Measurements from ENCODE around the gene HAO1.

GRCh38 chr20:7911586-7912330 is 28.5 kb downstream of the HAO1 start:
- TF ChIP-seq, protein P1, sequence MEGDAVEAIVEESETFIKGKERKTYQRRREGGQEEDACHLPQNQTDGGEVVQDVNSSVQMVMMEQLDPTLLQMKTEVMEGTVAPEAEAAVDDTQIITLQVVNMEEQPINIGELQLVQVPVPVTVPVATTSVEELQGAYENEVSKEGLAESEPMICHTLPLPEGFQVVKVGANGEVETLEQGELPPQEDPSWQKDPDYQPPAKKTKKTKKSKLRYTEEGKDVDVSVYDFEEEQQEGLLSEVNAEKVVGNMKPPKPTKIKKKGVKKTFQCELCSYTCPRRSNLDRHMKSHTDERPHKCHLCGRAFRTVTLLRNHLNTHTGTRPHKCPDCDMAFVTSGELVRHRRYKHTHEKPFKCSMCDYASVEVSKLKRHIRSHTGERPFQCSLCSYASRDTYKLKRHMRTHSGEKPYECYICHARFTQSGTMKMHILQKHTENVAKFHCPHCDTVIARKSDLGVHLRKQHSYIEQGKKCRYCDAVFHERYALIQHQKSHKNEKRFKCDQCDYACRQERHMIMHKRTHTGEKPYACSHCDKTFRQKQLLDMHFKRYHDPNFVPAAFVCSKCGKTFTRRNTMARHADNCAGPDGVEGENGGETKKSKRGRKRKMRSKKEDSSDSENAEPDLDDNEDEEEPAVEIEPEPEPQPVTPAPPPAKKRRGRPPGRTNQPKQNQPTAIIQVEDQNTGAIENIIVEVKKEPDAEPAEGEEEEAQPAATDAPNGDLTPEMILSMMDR (IDR thresholded peaks at IDR 0.05): no peak
- TF ChIP-seq EP300 (IDR thresholded peaks at IDR 0.05) (no peak), POLR2A (IDR thresholded peaks at IDR 0.05) (no peak), POLR2AphosphoS5 (IDR thresholded peaks at IDR 0.05) (no peak)
